ENCODE data around the gene CDON.
"Not testable (repeated sequence)": the region's sequence is repeated elsewhere in the genome, so short reads cannot be mapped to it uniquely, and the experiment has no call there.

CDON gene

DNA sequence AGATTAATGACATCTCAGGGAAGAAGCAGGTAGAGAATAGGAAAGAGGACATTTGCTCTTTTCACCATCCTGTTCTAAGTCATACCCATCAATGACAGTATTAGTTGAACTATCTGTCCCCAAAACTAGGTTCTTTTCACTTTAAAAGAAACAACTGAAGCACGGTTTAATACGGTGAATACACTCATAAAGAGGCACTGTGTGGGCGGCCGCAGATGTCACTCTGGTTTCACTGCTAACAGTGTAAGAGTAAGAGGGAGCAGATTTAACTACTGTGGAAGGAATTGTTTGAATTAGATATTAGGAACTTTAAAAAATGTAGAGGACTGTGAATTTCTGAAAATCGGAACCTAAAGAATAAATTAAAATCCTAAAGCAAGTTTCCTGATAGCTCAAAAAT lies 67.4 kb downstream of the CDON start:
- Mint-ChIP-seq H3K27me3 (no peaks in the 10 kb centered on the region), H3K4me1 (no peaks in the 10 kb centered on the region), H3K4me3 (no peak overlapping the region), H3K36me3 (ENCODE audit: insufficient read depth) (peaks cover 1% of the 10 kb centered on the region), H3K9me3 (no peaks in the 10 kb centered on the region), H3K27ac (ENCODE audit: low read depth) (no peak overlapping the region)
- no peak for DNase-seq (ENCODE audit: low spot score in 2 of 2)
- no peak for ATAC-seq (replicated peaks; ENCODE audit: extremely low read depth, poor library complexity, severe bottlenecking)

- Mint-ChIP-seq H3K27me3 (no peaks in the 10 kb centered on the region), H3K9me3 (no peaks in the 10 kb centered on the region), H3K4me3 (no peak overlapping the region), H3K27ac (ENCODE audit: low read depth) (no peak overlapping the region), H3K4me1 (no peaks in the 10 kb centered on the region), H3K36me3 (ENCODE audit: insufficient read depth) (peaks cover 1% of the 10 kb centered on the region)
- DNase-seq (ENCODE audit: low spot score in 2 of 2) = no peak
- no peak for ATAC-seq (replicated peaks; ENCODE audit: extremely low read depth, poor library complexity, severe bottlenecking)
Observed at GRCh38 chr11:125994509-125994908, 68.2 kb downstream of the CDON start.

DNA sequence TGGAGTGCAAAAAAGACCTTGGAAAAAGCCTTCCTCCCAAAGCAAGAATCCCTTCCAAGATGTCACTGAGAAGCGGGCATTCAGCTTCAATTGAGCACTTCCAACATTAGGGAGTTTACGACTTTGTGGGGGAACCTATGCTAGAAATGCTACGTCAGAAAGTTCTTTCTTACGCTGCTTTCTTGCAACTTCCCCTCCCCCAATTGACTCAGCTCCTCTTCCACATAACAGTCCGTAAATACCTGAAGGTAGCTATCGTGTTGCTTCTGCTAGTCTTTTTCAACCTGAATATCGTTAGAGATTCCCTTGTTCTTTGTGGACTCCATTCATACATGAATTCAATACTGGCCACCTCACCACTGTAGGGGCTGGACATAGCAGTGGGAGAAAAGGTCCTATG lies 69.8 kb downstream of the CDON start:
- Mint-ChIP-seq H3K4me1 (no peaks in the 10 kb centered on the region), H3K36me3 (ENCODE audit: insufficient read depth) (peaks cover 1% of the 10 kb centered on the region), H3K27ac (ENCODE audit: low read depth) (no peak overlapping the region), H3K27me3 (no peaks in the 10 kb centered on the region), H3K9me3 (no peaks in the 10 kb centered on the region), H3K4me3 (no peak overlapping the region)
- DNase-seq (ENCODE audit: low spot score in 2 of 2) = no peak
- no peak for ATAC-seq (replicated peaks; ENCODE audit: extremely low read depth, poor library complexity, severe bottlenecking)

DNA sequence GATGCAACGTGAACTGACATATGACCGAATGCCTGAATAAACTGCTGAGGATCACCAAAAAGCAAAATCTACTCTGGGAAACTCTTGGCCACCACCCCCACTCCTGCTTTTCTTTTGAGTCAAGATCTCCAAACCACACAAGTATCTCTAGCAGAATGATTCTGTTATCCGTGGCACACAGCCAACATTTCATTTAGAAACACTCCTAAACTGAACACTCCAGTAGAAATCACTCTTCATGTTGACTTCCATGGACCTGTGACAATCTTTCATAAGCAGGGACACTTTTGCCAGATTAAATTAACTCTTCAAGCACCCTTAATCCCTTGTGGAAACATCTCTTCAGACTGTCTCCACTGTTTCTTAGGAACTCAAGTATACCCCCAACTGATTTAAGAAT lies 72.4 kb downstream of the CDON start:
- H3K9me3 Mint-ChIP-seq = no peaks in the 10 kb centered on the region
- no peak overlapping the region for H3K4me3 Mint-ChIP-seq
- H3K36me3 Mint-ChIP-seq (ENCODE audit: insufficient read depth) = no peaks in the 10 kb centered on the region
- H3K4me1 Mint-ChIP-seq = no peaks in the 10 kb centered on the region
- no peak overlapping the region for H3K27ac Mint-ChIP-seq (ENCODE audit: low read depth)
- DNase-seq (ENCODE audit: low spot score in 2 of 2) = no peak
- ATAC-seq (replicated peaks; ENCODE audit: extremely low read depth, poor library complexity, severe bottlenecking) = no peak
- H3K27me3 Mint-ChIP-seq = no peaks in the 10 kb centered on the region

DNA sequence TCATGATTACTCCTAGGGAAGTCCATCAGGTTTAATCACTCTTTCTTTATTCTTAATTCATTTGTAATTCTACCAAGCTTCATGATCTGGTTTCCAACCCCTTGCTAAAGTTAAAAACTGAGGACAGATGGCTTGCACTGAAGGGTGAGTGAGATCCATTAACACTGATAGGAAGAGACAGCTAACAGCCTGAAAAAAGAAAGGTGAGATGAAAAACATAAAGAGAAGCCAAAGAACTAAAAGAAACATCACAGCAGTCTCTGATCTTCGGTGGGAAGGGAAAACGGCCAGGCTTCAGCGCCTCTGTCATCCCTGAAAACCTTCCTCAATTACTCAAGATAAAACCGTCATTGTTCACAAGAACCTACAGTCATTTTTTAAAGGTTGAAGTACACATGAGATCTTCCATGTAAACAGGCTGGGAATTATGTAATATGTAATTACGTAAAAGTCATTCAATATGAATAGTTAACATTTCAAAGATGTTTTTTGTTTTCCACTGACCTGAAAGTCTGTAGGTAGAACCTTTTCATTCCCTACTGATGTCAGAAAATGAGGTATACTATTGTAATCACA lies 75.5 kb downstream of the CDON start:
- no peak for DNase-seq (ENCODE audit: low spot score in 2 of 2)
- no peaks in the 10 kb centered on the region for H3K9me3 Mint-ChIP-seq
- H3K36me3 Mint-ChIP-seq (ENCODE audit: insufficient read depth) = no peaks in the 10 kb centered on the region
- no peaks in the 10 kb centered on the region for H3K27me3 Mint-ChIP-seq
- H3K4me1 Mint-ChIP-seq = no peaks in the 10 kb centered on the region
- no peak overlapping the region for H3K27ac Mint-ChIP-seq (ENCODE audit: low read depth)
- H3K4me3 Mint-ChIP-seq = no peak overlapping the region
- ATAC-seq (replicated peaks; ENCODE audit: extremely low read depth, poor library complexity, severe bottlenecking) = no peak

GRCh38 chr11:125985956-125986355 lies 76.7 kb downstream of the CDON start:
- H3K9me3 Mint-ChIP-seq; H3K4me3 Mint-ChIP-seq; H3K4me1 Mint-ChIP-seq; H3K36me3 Mint-ChIP-seq (ENCODE audit: insufficient read depth); H3K27ac Mint-ChIP-seq (ENCODE audit: low read depth); ATAC-seq (replicated peaks; ENCODE audit: extremely low read depth, poor library complexity, severe bottlenecking); DNase-seq (ENCODE audit: low spot score in 2 of 2); H3K27me3 Mint-ChIP-seq: not testable (repeated sequence)

GRCh38 chr11:125982348-125982730 lies 80.3 kb downstream of the CDON start:
- no peak overlapping the region for H3K4me3 Mint-ChIP-seq
- H3K36me3 Mint-ChIP-seq (ENCODE audit: insufficient read depth) = no peaks in the 10 kb centered on the region
- H3K4me1 Mint-ChIP-seq = peaks cover 5% of the 10 kb centered on the region
- ATAC-seq (replicated peaks; ENCODE audit: extremely low read depth, poor library complexity, severe bottlenecking) = no peak
- DNase-seq (ENCODE audit: low spot score in 2 of 2) = no peak
- no peaks in the 10 kb centered on the region for H3K9me3 Mint-ChIP-seq
- H3K27ac Mint-ChIP-seq (ENCODE audit: low read depth) = no peak overlapping the region
- H3K27me3 Mint-ChIP-seq = no peaks in the 10 kb centered on the region

GRCh38 chr11:125980436-125980835 lies 82.2 kb downstream of the CDON start:
- ATAC-seq (replicated peaks; ENCODE audit: extremely low read depth, poor library complexity, severe bottlenecking) (no peak), DNase-seq (ENCODE audit: low spot score in 2 of 2) (no peak)
- peaks cover 5% of the 10 kb centered on the region for H3K4me1 Mint-ChIP-seq
- H3K36me3 Mint-ChIP-seq (ENCODE audit: insufficient read depth) = no peaks in the 10 kb centered on the region
- H3K27me3 Mint-ChIP-seq = no peaks in the 10 kb centered on the region
- H3K4me3 Mint-ChIP-seq = no peak overlapping the region
- no peaks in the 10 kb centered on the region for H3K9me3 Mint-ChIP-seq
- no peak overlapping the region for H3K27ac Mint-ChIP-seq (ENCODE audit: low read depth)

DNA sequence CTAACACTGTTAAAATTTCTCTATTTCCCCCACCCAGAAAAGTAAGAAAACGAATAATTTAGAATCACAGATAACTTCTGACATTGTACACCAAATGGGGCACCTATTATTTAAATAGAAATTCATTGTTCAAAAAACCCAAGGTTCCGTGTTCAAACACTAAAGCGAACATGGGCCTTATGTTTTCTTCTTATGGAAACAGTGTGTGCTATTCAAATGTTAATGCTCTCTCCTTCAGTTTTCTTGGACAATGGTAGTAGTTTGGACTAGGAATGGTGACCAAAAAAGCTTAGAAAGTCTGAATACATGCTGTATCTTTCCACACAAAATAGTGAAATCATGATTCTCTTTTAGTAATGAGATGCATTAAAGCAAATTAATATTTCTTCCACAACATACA lies 83.2 kb downstream of the CDON start:
- H3K4me3 Mint-ChIP-seq = no peak overlapping the region
- ATAC-seq (replicated peaks; ENCODE audit: extremely low read depth, poor library complexity, severe bottlenecking) = no peak
- DNase-seq (ENCODE audit: low spot score in 2 of 2) = no peak
- no peaks in the 10 kb centered on the region for H3K9me3 Mint-ChIP-seq
- no peaks in the 10 kb centered on the region for H3K36me3 Mint-ChIP-seq (ENCODE audit: insufficient read depth)
- peaks cover 5% of the 10 kb centered on the region for H3K4me1 Mint-ChIP-seq
- H3K27ac Mint-ChIP-seq (ENCODE audit: low read depth) = no peak overlapping the region
- H3K27me3 Mint-ChIP-seq = no peaks in the 10 kb centered on the region

- ATAC-seq (replicated peaks; ENCODE audit: extremely low read depth, poor library complexity, severe bottlenecking) = no peak
- no peak overlapping the region for H3K4me3 Mint-ChIP-seq
- no peak for DNase-seq (ENCODE audit: low spot score in 2 of 2)
- no peaks in the 10 kb centered on the region for H3K27me3 Mint-ChIP-seq
- H3K4me1 Mint-ChIP-seq = peaks cover 5% of the 10 kb centered on the region
- H3K36me3 Mint-ChIP-seq (ENCODE audit: insufficient read depth) = no peaks in the 10 kb centered on the region
- no peaks in the 10 kb centered on the region for H3K9me3 Mint-ChIP-seq
- H3K27ac Mint-ChIP-seq (ENCODE audit: low read depth) = no peak overlapping the region
Observed at GRCh38 chr11:125978778-125979407, 83.8 kb downstream of the CDON start.

- H3K27me3 Mint-ChIP-seq = peaks cover 2% of the 10 kb centered on the region
- no peaks in the 10 kb centered on the region for H3K36me3 Mint-ChIP-seq (ENCODE audit: insufficient read depth)
- ATAC-seq (replicated peaks; ENCODE audit: extremely low read depth, poor library complexity, severe bottlenecking) (no peak), DNase-seq (ENCODE audit: low spot score in 2 of 2) (no peak)
- H3K4me1 Mint-ChIP-seq = peaks cover 5% of the 10 kb centered on the region
- H3K4me3 Mint-ChIP-seq = no peak overlapping the region
- no peaks in the 10 kb centered on the region for H3K9me3 Mint-ChIP-seq
- no peak overlapping the region for H3K27ac Mint-ChIP-seq (ENCODE audit: low read depth)
Observed at GRCh38 chr11:125978181-125978716, 84.4 kb downstream of the CDON start.

GRCh38 chr11:125977333-125977732 lies 85.3 kb downstream of the CDON start:
- Mint-ChIP-seq H3K36me3 (ENCODE audit: insufficient read depth) (no peaks in the 10 kb centered on the region), H3K27me3 (peaks cover 11% of the 10 kb centered on the region), H3K9me3 (no peaks in the 10 kb centered on the region), H3K27ac (ENCODE audit: low read depth) (no peak overlapping the region), H3K4me1 (peaks cover 5% of the 10 kb centered on the region), H3K4me3 (no peak overlapping the region)
- DNase-seq (ENCODE audit: low spot score in 2 of 2) (no peak), ATAC-seq (replicated peaks; ENCODE audit: extremely low read depth, poor library complexity, severe bottlenecking) (no peak)

DNA sequence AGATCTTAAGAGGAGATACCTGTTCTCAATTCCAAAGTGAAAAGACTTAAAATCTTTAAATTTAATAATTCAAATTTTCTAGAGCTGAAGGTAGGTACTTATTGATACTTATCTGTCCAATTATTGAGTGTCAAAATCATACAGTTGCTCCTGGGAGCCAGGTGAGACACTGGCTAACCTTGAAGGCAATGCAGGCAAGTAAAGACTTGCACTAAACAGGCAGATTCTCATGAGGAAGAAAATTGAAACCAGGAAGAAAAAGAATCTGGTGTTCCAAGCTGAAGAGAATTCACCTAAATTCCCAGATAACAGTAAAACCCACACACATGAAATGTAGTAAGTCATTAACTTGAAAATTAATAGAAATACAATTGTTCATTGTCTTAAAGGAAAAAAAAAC lies 86.5 kb downstream of the CDON start:
- Mint-ChIP-seq H3K9me3 (no peaks in the 10 kb centered on the region), H3K27ac (ENCODE audit: low read depth) (no peak overlapping the region), H3K4me3 (no peak overlapping the region), H3K4me1 (peaks cover 5% of the 10 kb centered on the region), H3K36me3 (ENCODE audit: insufficient read depth) (no peaks in the 10 kb centered on the region), H3K27me3 (peaks cover 11% of the 10 kb centered on the region)
- no peak for DNase-seq (ENCODE audit: low spot score in 2 of 2)
- no peak for ATAC-seq (replicated peaks; ENCODE audit: extremely low read depth, poor library complexity, severe bottlenecking)
